Measurements from ENCODE around the gene KCNK4.

The KCNK4 gene

DNA sequence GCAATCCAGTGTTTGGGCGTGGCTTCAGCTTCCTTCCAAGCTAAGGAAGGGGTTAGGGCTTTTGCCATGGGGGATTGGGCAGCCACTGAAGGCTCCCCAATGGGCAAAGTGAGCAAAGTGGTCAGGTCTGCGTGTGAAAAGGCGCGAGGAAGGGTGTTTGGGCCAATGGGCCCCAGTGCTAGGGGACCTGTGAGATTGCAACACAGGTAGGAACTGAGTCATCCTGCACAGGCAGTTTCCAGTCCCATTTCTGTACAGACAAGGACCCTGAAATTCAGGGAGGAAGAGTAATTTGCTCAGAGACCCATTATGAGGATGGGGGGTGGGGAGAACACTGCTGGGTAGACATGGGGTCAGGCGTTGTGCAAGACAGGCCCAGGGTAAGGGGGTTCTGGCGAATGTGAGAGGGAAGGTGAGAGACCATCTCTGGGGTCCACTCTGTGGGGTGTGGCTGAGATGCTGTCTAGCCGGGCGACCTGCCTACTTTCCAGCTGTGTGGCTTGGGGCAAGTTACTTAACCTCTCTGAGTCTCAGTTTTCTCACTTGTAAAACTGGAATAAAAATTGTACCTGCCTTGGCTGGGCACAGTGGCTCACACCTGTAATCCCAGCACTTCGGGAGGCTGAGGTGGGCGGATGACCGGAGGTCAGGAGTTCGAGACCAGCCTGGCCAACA is 56.2 kb downstream of the KCNK4 start:
- DNase-seq (ENCODE audit: low read depth, low spot score): no peak

DNA sequence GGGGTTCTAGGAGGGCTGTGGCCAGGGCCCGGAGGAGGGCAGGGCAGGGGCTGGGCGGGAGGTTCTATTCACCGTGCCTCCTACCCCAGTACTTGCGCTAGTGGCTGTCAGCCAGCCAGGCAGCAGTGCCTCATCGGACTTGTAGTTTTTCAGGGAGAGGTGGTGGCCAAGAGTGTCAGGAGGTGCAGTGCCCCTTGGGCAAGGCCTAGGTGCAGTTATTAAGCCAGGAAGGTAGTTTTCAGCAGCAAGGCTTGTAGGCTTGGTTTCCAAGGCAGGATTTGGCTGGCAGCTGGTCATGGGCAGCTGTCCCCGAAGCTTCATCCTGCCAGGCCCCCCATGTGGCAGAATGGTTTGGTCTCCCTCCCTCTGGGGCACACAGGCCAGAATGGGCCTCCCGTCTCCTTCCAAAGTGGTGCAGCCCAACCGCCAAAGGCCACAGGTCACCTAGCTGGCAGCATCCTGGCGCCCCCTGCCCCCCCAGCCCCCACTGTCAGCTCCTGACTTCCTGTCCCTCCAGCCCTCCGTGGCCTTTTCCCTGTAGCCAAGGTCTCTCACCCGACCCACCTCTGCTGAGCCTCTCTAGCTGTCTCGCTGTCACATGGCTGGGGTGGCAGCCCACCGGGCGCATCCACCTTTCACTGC is 57.4 kb downstream of the KCNK4 start:
- DNase-seq (ENCODE audit: low read depth, low spot score): no peak

DNA sequence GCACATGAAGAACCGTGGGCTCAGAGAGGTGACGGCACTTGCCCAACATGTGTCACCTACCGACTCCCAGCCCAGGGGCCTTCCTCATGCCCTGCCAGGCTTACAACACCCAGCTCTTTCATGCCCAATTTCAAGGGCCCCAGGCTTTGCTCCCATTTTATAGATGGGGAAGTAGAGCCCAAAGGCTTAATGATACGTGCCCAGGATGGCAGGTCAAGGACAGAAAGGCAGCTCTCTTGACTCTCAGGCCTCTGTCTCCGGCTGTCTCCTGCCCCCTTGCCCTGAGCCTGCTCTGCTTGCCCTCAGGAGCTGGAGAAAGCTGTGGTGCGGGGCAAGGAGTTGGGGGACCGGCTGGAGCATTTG is 57.9 kb downstream of the KCNK4 start:
- no peak for DNase-seq (ENCODE audit: low read depth, low spot score)

DNA sequence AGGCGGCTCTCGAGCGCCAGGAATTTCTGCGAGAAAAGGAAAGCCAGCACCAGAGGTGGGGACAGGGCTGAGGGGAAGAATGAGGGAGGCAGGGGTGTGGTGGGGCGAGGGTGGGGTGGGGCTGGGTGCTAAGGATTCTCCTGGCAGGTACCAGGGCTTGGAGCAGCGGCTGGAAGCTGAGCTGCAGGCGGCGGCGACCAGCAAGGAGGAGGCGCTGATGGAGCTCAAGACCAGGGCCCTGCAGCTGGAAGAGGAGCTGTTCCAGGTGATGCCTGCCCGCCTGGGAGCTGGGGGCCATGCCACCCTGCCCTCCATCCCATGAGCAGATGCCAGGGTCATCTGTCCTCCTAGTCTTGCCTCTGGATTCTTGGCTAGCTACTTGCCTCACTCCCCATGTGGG is 58.3 kb downstream of the KCNK4 start:
- no peak for DNase-seq (ENCODE audit: low read depth, low spot score)

Data from brain pericyte (primary cell).